Keratinocyte (primary cell): ENCODE results near the gene VPS8.

Experiments
- EZH2 ChIP-seq: IDR thresholded peaks from one replicate; pipeline ENCODE4 v1.6.1; 2012; ENCODE audit warnings: inconsistent platforms, mild to moderate bottlenecking, low read length, moderate library complexity
- TF ChIP-seq, protein P1 (sequence below), 3 experiments: IDR thresholded peaks in 1 of 3; conservative IDR thresholded peaks in 1 of 3; optimal IDR thresholded peaks in 1 of 3; 2 replicates in 2 of 3; 3 replicates in 1 of 3; pipeline versions ENCODE3 to v1.5.1; 2011; ENCODE audit warnings: low read length in 3 of 3, mild to moderate bottlenecking in 3 of 3, moderate library complexity in 2 of 3, control low read depth in 1 of 3, inconsistent platforms in 1 of 3; ENCODE audit not compliant: insufficient read depth in 2 of 3; ENCODE audit errors: extremely low read depth in 1 of 3

DNA sequence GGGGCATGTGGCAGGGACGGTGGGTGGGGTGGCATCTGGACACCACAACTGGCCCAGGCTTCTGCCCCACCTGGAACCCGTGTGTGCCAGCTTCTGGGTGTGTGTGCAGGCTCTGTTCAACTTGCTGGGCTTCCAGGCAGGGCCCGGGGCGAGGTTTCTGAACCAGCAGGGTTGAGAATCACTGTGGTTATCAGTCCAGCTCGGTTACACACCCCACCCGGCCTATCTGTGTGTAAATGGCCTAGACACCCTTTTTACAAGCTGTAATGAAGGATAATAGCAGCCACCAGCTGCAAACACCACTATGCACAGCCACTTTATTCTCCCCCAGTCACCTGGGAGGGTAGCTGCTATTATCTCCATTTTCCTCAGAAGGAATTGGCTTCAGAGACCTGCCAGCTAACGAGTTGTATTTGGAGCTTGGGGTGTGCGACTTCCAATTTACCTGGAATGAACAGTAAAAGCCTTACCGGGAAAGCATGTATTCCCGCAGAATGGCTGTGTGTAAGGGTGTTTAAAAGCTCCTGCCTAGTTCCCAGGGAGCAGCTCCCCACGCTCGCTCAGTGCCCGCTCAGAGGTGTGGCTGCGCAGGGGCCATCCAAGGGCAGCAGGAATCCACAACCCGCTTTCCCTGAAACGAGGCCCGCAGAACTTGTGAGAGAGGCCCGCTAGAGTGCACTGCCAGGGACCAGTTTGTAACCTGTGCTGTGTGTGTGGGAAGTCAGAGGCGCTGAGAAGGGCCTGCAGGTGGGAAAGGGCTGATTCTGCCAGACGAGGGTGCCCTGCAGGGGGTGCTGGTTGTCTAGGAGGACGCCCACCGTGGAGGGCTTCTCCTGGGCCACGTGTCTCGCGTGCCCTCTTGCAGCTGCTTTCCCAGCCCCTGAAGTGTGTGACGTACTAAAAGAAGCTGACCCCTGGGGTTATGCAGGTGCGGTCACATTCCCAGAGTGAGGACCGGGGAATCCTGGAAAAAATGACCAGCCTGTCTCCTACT, 257.4 kb downstream of the VPS8 start:
- TF ChIP-seq, protein P1, sequence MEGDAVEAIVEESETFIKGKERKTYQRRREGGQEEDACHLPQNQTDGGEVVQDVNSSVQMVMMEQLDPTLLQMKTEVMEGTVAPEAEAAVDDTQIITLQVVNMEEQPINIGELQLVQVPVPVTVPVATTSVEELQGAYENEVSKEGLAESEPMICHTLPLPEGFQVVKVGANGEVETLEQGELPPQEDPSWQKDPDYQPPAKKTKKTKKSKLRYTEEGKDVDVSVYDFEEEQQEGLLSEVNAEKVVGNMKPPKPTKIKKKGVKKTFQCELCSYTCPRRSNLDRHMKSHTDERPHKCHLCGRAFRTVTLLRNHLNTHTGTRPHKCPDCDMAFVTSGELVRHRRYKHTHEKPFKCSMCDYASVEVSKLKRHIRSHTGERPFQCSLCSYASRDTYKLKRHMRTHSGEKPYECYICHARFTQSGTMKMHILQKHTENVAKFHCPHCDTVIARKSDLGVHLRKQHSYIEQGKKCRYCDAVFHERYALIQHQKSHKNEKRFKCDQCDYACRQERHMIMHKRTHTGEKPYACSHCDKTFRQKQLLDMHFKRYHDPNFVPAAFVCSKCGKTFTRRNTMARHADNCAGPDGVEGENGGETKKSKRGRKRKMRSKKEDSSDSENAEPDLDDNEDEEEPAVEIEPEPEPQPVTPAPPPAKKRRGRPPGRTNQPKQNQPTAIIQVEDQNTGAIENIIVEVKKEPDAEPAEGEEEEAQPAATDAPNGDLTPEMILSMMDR (optimal IDR thresholded peaks at IDR 0.05 in 1 of 3, IDR thresholded peaks at IDR 0.05 in 1 of 3, conservative IDR thresholded peaks at IDR 0.05 in 1 of 3; ENCODE audit: extremely low read depth in 1 of 3, insufficient read depth in 2 of 3, low read length in 3 of 3) = no peak
- TF ChIP-seq EZH2 = no peak
